ENCODE data around the gene CLEC18B.
"Not testable (repeated sequence)": the region's sequence is repeated elsewhere in the genome, so short reads cannot be mapped to it uniquely, and the experiment has no call there.

CLEC18B gene

GRCh38 chr16:74413485-74413884 lies 7.8 kb downstream of the CLEC18B start:
- not testable (repeated sequence) for DNase-seq (ENCODE audit: low read depth); H3K4me3 ChIP-seq (ENCODE audit: low read length); H3K36me3 ChIP-seq (ENCODE audit: control insufficient read depth, insufficient read depth, low read length, severe bottlenecking); H3K9ac ChIP-seq (ENCODE audit: low read length); H3K9me3 ChIP-seq (ENCODE audit: control insufficient read depth, low read length); H3K27me3 ChIP-seq (replicated peaks; ENCODE audit: control insufficient read depth, insufficient read depth, low read length); H3K4me1 ChIP-seq (ENCODE audit: control insufficient read depth, insufficient read depth, low read length)

DNA sequence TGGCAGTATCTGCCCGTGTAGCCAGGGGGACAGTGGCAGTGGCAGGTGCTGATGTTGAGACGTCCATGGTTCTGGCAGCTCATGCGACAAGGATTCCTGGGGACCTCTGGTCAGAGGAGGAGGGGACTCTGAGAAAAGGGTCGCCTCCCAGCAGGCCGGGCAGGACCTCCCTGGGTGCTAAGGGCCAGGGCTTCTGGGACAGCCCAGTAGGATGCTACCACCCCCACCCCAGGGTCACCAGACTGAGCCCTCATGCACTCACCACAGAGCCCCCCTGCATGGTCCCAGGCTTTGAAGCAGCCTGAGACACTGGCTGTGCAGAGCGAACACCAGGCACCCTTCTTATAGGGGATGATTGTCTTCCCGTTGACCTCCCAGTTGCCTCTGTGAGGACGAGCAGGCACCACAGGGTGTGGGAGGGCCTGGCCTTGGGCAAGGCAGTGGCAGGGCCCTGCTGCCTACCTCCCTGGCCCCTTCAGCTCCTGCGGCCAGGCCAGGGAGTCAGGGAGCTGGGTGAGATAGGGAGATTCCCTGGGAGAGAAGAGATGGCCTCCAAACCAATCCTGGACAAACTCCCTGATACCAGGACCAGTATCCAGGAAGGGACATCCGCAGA lies 8.4 kb downstream of the CLEC18B start:
- not testable (repeated sequence) for DNase-seq (ENCODE audit: low read depth); H3K4me1 ChIP-seq (ENCODE audit: control insufficient read depth, insufficient read depth, low read length); H3K27me3 ChIP-seq (replicated peaks; ENCODE audit: control insufficient read depth, insufficient read depth, low read length); H3K9me3 ChIP-seq (ENCODE audit: control insufficient read depth, low read length); H3K4me3 ChIP-seq (ENCODE audit: low read length); H3K9ac ChIP-seq (ENCODE audit: low read length); H3K36me3 ChIP-seq (ENCODE audit: control insufficient read depth, insufficient read depth, low read length, severe bottlenecking)

DNA sequence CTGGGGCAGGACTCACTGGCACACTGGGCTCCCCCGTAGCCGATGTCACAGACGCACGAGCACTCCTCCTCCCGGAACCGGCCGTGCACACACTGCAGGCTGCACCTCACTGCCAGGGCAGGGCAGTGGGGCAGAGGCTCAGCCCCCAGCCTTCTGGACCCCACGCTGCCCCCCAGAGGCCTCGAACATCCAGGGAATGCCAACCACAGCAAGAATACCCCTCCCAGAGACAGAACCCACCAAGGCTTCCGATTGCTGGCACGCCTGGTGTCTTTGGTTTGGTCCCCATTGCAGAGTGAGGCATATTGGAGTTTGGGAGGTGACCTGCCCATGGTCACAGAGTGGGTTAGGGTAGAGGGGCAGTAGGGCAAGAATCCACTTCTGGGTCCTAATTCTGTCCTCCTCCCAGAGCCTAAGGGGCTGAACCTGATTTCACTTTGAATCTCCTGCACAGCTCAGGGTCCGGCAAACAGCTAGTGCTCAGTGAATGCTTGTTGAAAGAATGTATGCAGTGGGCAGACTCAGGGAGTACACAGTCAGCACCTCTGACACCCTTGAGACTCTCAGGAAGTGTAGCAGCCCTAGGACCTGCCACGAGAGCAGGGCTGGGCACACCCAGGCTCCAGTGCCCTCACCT lies 9.0 kb downstream of the CLEC18B start:
- H3K27me3 ChIP-seq (replicated peaks; ENCODE audit: control insufficient read depth, insufficient read depth, low read length); H3K9ac ChIP-seq (ENCODE audit: low read length); DNase-seq (ENCODE audit: low read depth); H3K4me1 ChIP-seq (ENCODE audit: control insufficient read depth, insufficient read depth, low read length); H3K4me3 ChIP-seq (ENCODE audit: low read length); H3K9me3 ChIP-seq (ENCODE audit: control insufficient read depth, low read length); H3K36me3 ChIP-seq (ENCODE audit: control insufficient read depth, insufficient read depth, low read length, severe bottlenecking): not testable (repeated sequence)

GRCh38 chr16:74410981-74411380 lies 10.3 kb downstream of the CLEC18B start:
- not testable (repeated sequence) for H3K9ac ChIP-seq (ENCODE audit: low read length); H3K4me3 ChIP-seq (ENCODE audit: low read length); H3K9me3 ChIP-seq (ENCODE audit: control insufficient read depth, low read length); H3K27me3 ChIP-seq (replicated peaks; ENCODE audit: control insufficient read depth, insufficient read depth, low read length); H3K4me1 ChIP-seq (ENCODE audit: control insufficient read depth, insufficient read depth, low read length); H3K36me3 ChIP-seq (ENCODE audit: control insufficient read depth, insufficient read depth, low read length, severe bottlenecking); DNase-seq (ENCODE audit: low read depth)

- not testable (repeated sequence) for H3K36me3 ChIP-seq (ENCODE audit: control insufficient read depth, insufficient read depth, low read length, severe bottlenecking); DNase-seq (ENCODE audit: low read depth)
Observed at GRCh38 chr16:74410057-74410957, 11.0 kb downstream of the CLEC18B start.

DNA sequence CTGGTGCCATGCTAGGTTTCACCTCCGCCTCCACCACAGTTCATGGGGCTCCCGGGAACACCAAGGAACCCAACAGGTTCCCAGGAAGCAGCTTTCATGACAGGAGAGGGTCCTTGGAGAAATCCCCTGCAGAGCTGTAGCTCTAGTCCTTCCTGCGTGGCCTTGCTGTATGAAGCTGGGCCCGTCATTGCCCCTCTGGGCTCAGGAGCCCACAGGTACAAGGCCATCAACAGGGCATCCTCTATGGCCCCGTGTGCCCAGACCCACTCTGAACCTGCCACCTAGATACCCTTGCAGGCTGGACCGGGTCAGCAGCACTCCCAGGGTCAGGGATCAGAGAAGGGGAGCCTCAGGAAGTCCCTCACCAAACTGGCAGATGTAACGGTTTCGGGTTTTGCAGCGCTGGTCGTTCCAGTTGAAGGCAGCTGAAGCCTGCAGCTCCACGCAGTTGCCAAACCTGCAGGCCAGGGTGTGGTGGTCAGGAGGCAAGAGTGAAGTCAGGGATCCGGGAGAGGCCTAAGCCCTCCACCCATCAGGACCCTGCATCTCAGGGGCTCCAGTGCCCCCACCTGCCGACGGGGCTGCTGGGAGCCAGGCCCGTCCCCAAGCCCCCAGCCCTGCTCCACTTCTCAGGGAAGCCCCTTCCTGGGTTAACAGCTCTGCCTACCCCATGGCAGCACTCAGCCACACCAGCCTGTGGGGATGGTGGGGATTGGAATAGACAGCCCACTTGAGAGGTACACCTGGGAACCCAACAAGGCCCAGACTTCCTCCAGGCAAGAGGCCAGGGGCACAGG lies 11.9 kb downstream of the CLEC18B start:
- not testable (repeated sequence) for DNase-seq (ENCODE audit: low read depth); H3K36me3 ChIP-seq (ENCODE audit: control insufficient read depth, insufficient read depth, low read length, severe bottlenecking); H3K9me3 ChIP-seq (ENCODE audit: control insufficient read depth, low read length); H3K27me3 ChIP-seq (replicated peaks; ENCODE audit: control insufficient read depth, insufficient read depth, low read length); H3K4me3 ChIP-seq (ENCODE audit: low read length); H3K4me1 ChIP-seq (ENCODE audit: control insufficient read depth, insufficient read depth, low read length); H3K9ac ChIP-seq (ENCODE audit: low read length)

More at GRCh38 chr16:74410057-74410957, 11.0 kb downstream of the CLEC18B start:
- not testable (repeated sequence) for H3K9ac ChIP-seq (ENCODE audit: low read length); H3K4me1 ChIP-seq (ENCODE audit: control insufficient read depth, insufficient read depth, low read length); H3K4me3 ChIP-seq (ENCODE audit: low read length); H3K9me3 ChIP-seq (ENCODE audit: control insufficient read depth, low read length); H3K27me3 ChIP-seq (replicated peaks; ENCODE audit: control insufficient read depth, insufficient read depth, low read length)

DNA sequence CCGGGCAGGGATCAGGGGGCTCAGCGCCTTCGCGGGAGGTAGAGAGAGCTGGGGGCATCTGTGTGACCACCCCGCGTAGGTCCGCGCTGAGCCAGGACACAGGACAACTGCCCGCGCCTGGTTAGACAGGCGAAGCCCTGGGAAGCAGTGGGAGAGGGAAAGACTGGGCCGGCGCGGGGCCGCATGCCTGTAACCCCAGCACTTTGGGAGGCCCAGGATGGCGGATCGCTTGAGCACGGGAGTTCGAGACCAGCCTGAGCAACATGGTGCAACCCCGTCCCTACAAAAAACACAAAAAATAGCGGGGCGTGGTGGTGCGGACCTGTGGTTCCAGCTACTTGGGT lies 13.9 kb downstream of the CLEC18B start:
- H3K36me3 ChIP-seq (ENCODE audit: control insufficient read depth, insufficient read depth, low read length, severe bottlenecking); H3K27me3 ChIP-seq (replicated peaks; ENCODE audit: control insufficient read depth, insufficient read depth, low read length); H3K4me1 ChIP-seq (ENCODE audit: control insufficient read depth, insufficient read depth, low read length); H3K9me3 ChIP-seq (ENCODE audit: control insufficient read depth, low read length); DNase-seq (ENCODE audit: low read depth): not testable (repeated sequence)
- Histone ChIP-seq H3K4me3 (ENCODE audit: low read length) (peak overlapping the region; percentile 66), H3K9ac (ENCODE audit: low read length) (peak overlapping the region; percentile 79)

DNA sequence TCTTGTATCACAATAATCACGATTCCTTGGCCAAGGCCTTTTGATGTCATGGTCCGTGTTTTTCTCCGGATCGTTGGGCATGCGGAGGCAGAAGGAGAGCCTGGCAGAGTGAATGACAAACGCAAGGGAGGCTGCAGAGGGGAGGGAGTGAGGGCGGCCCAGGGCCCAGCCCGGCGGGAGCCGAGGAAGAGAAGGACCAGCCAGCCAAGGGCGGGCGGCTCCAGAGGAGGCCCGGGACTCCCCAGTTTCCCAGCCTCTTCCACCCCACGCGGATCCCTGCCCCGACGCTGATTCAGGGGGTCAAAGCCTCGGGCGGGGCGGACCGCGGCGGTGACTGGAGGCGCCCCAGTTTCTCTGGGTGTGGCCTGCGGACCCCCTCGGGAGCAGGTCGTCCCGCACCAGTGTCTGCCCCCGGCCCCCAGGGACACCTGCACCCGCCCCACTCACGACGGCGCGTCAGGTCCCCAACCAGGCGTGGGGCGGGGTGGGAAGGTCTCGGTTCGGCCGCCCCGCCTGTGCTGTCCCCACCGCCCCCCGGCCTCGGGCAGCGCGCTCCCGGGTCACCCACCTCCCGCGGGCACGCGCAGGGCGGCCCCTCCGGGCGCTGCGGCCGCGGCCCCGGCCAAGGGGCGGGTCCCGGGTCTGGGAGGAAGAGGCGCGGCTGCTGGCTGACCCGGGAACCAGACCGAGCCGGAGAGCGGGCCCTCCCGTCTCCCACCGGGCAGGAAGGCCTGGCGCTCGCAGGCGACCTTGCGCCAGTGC lies 14.5 kb downstream of the CLEC18B start:
- H3K27me3 ChIP-seq (replicated peaks; ENCODE audit: control insufficient read depth, insufficient read depth, low read length); H3K9me3 ChIP-seq (ENCODE audit: control insufficient read depth, low read length); H3K36me3 ChIP-seq (ENCODE audit: control insufficient read depth, insufficient read depth, low read length, severe bottlenecking); DNase-seq (ENCODE audit: low read depth); H3K4me1 ChIP-seq (ENCODE audit: control insufficient read depth, insufficient read depth, low read length): not testable (repeated sequence)
- H3K9ac ChIP-seq (ENCODE audit: low read length) = peak overlapping the region; percentile 79
- H3K4me3 ChIP-seq (ENCODE audit: low read length) = peak overlapping the region; percentile 66

GRCh38 chr16:74404148-74404933 lies 16.9 kb downstream of the CLEC18B start:
- not testable (repeated sequence) for H3K27me3 ChIP-seq (replicated peaks; ENCODE audit: control insufficient read depth, insufficient read depth, low read length)

GRCh38 chr16:74400238-74400637 lies 21.0 kb downstream of the CLEC18B start:
- DNase-seq (ENCODE audit: low read depth); H3K4me3 ChIP-seq (ENCODE audit: low read length): not testable (repeated sequence)

More at GRCh38 chr16:74404148-74404933, 16.9 kb downstream of the CLEC18B start:
- DNase-seq (ENCODE audit: low read depth); H3K9ac ChIP-seq (ENCODE audit: low read length); H3K4me3 ChIP-seq (ENCODE audit: low read length); H3K36me3 ChIP-seq (ENCODE audit: control insufficient read depth, insufficient read depth, low read length, severe bottlenecking); H3K9me3 ChIP-seq (ENCODE audit: control insufficient read depth, low read length); H3K4me1 ChIP-seq (ENCODE audit: control insufficient read depth, insufficient read depth, low read length): not testable (repeated sequence)

More at GRCh38 chr16:74400238-74400637, 21.0 kb downstream of the CLEC18B start:
- H3K4me1 ChIP-seq (ENCODE audit: control insufficient read depth, insufficient read depth, low read length); H3K9ac ChIP-seq (ENCODE audit: low read length); H3K9me3 ChIP-seq (ENCODE audit: control insufficient read depth, low read length); H3K27me3 ChIP-seq (replicated peaks; ENCODE audit: control insufficient read depth, insufficient read depth, low read length); H3K36me3 ChIP-seq (ENCODE audit: control insufficient read depth, insufficient read depth, low read length, severe bottlenecking): not testable (repeated sequence)

Data from adipocyte (in vitro differentiated cells).